SK-N-MC (cell line): ENCODE data around the gene NLRC5.

ENCODE experiments used
- DNase-seq: peaks from one replicate; pipeline ENCODE4 v3.0.0-alpha.2; 2011; ENCODE audit warnings: low read depth, low spot score
- H3K27ac ChIP-seq: fragments of 200-600 bp; sonication (generic); 2 replicates; pipeline ENCODE4 v1.5.1; 2016; ENCODE audit warnings: mixed run types
- H3K36me3 ChIP-seq: fragments of 200-600 bp; sonication (generic); 2 replicates; pipeline ENCODE4 v1.6.1; 2017; ENCODE audit warnings: antibody characterized with exemption, low read length, mixed read lengths; ENCODE audit not compliant: insufficient read depth
- H3K4me3 ChIP-seq: fragments of 200-600 bp; sonication (generic); 2 replicates; pipeline ENCODE4 v1.5.1; 2016
- H3K9ac ChIP-seq: fragments of 200-600 bp; sonication (generic); 2 replicates; pipeline ENCODE4 v1.8.0; 2017; ENCODE audit warnings: mixed run types, mixed read lengths; ENCODE audit not compliant: insufficient read length
- H3K9me3 ChIP-seq: fragments of 200-600 bp; sonication (generic); 2 replicates; pipeline ENCODE4 v1.6.1; 2017; ENCODE audit warnings: low read depth, mild to moderate bottlenecking, antibody characterized with exemption, low read length, moderate library complexity, mixed read lengths
- EZH2 ChIP-seq: fragments of 200-600 bp; sonication (generic); IDR thresholded peaks from one replicate; pipeline ENCODE4 v1.6.1; 2017; ENCODE audit warnings: antibody characterized with exemption
- FOXP2 ChIP-seq: optimal IDR thresholded peaks from 2 replicates; pipeline ENCODE3; 2011; ENCODE audit warnings: mild to moderate bottlenecking, moderate library complexity; ENCODE audit not compliant: insufficient read depth; ENCODE audit errors: extremely low read length, control extremely low read depth
- POLR2AphosphoS5 ChIP-seq: IDR thresholded peaks from 2 replicates; pipeline ENCODE4 v1.6.1; 2012; ENCODE audit warnings: mild to moderate bottlenecking, low read depth, low read length, borderline replicate concordance

The NLRC5 gene

DNA sequence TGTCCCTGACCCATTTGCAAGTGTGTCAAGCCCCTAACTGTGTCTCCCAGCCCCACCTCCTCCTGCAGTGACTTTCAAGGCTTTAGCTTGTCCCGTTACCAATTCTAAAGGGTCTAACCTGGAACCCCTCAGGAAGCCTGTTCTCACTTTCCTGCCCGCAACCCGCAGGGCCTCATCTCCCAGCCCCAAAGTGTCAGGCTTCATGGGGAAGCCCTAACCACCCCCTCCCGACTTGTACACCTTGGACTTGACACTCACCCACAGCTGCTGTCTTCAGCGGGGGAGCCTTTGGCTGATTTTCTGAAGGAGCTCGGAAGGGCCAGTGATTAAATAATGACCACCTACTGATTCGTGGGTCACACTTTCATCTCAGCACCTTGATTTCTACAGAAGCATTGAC lies 33.1 kb downstream of the NLRC5 start:
- Histone ChIP-seq H3K36me3 (no peaks in the 10 kb centered on the region), H3K9me3 (no peaks in the 10 kb centered on the region), H3K27ac (no peak overlapping the region), H3K9ac (no peak overlapping the region), H3K4me3 (no peak overlapping the region)
- no peak for DNase-seq
- TF ChIP-seq EZH2 (no peak), POLR2AphosphoS5 (no peak), FOXP2 (no peak)

DNA sequence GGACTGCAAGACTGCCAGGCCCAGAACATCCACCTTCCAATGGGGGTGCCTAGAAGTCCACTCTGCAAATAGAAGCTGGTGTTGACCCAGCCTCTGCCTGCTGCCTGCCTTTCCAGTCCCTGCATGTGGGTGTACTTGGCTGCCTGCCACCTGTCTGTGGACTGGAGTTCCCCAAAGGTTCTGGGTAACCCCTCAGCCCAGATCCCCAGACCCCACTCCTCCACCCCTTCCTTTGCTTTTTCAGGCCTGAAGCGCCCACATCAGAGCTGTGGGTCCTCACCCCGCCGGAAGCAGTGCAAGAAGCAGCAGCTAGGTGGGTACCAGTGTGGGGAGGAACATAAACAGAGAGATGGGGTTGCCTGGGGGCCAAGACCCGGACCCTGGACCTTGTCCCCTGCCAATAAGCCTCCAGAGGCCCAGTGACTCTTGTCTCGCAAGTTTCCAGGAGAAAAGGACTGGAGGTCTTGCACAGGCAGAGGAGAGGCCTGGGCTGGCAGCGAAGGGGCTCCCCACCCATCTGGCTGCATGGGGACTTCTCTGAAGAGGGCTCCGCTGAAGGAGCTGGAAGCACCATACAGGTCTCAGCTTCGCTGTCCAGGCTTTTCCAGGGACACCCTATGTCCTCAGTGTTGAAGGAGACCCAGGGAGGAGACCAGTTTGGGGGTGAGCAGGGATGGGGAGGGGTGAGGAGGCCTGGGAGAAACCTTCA lies 34.3 kb downstream of the NLRC5 start:
- Histone ChIP-seq H3K9me3 (no peaks in the 10 kb centered on the region), H3K4me3 (no peak overlapping the region), H3K9ac (no peak overlapping the region), H3K36me3 (no peaks in the 10 kb centered on the region), H3K27ac (no peak overlapping the region)
- DNase-seq, result no peak
- TF ChIP-seq FOXP2 (no peak), EZH2 (no peak), POLR2AphosphoS5 (no peak)

DNA sequence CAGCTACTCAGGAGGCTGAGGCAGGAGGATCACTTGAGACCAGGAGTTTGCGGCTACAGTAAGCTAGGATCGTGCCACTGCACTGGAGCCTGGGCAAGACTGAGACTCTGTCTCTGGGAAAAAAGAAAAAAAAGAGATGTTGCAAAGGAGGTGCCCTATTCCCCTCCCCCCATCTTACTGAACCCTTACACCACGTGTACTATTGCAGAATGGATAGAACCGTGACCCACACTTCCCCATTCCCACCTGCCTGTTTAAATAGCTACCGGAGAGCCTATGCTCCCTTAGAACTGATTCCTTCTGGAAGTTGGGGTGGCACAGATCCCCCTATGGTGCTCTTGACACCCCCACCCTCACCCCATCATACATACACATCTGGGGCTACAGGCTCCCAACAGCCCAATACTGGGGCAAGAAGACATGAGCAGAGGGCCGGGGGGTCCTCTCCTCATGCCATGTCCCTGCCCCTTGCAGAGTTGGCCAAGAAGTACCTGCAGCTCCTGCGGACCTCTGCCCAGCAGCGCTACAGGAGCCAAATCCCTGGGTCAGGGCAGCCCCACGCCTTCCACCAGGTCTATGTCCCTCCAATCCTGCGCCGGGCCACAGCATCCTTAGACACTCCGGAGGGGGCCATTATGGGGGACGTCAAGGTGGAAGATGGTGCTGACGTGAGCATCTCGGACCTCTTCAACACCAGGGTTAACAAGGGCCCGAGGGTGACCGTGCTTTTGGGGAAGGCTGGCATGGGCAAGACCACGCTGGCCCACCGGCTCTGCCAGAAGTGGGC lies 35.7 kb downstream of the NLRC5 start:
- Histone ChIP-seq H3K36me3 (no peaks in the 10 kb centered on the region), H3K27ac (no peak overlapping the region), H3K4me3 (no peak overlapping the region), H3K9me3 (no peaks in the 10 kb centered on the region), H3K9ac (no peak overlapping the region)
- TF ChIP-seq POLR2AphosphoS5 (no peak), EZH2 (no peak)
- no peak for DNase-seq

DNA sequence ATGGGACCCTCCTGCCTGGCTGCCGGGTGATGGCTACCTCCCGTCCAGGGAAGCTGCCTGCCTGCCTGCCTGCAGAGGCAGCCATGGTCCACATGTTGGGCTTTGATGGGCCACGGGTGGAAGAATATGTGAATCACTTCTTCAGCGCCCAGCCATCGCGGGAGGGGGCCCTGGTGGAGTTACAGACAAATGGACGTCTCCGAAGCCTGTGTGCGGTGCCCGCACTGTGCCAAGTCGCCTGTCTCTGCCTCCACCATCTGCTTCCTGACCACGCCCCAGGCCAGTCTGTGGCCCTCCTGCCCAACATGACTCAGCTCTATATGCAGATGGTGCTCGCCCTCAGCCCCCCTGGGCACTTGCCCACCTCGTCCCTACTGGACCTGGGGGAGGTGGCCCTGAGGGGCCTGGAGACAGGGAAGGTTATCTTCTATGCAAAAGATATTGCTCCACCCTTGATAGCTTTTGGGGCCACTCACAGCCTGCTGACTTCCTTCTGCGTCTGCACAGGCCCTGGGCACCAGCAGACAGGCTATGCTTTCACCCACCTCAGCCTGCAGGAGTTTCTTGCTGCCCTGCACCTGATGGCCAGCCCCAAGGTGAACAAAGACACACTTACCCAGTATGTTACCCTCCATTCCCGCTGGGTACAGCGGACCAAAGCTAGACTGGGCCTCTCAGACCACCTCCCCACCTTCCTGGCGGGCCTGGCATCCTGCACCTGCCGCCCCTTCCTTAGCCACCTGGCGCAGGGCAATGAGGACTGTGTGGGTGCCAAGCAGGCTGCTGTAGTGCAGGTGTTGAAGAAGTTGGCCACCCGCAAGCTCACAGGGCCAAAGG lies 36.8 kb downstream of the NLRC5 start:
- H3K4me3 ChIP-seq, result no peak overlapping the region
- H3K9ac ChIP-seq, result no peak overlapping the region
- no peak for DNase-seq
- TF ChIP-seq FOXP2, result no peak
- no peak for TF ChIP-seq EZH2
- TF ChIP-seq POLR2AphosphoS5, result no peak
- no peaks in the 10 kb centered on the region for H3K36me3 ChIP-seq
- no peak overlapping the region for H3K27ac ChIP-seq
- H3K9me3 ChIP-seq, result no peaks in the 10 kb centered on the region

DNA sequence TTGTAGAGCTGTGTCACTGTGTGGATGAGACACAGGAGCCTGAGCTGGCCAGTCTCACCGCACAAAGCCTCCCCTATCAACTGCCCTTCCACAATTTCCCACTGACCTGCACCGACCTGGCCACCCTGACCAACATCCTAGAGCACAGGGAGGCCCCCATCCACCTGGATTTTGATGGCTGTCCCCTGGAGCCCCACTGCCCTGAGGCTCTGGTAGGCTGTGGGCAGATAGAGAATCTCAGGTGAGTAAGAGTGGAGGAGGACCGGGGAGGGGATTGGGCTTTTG lies 37.4 kb downstream of the NLRC5 start:
- TF ChIP-seq EZH2 (no peak), FOXP2 (no peak), POLR2AphosphoS5 (no peak)
- Histone ChIP-seq H3K9ac (no peak overlapping the region), H3K27ac (no peak overlapping the region), H3K36me3 (no peaks in the 10 kb centered on the region), H3K9me3 (no peaks in the 10 kb centered on the region), H3K4me3 (no peak overlapping the region)
- DNase-seq, result no peak

DNA sequence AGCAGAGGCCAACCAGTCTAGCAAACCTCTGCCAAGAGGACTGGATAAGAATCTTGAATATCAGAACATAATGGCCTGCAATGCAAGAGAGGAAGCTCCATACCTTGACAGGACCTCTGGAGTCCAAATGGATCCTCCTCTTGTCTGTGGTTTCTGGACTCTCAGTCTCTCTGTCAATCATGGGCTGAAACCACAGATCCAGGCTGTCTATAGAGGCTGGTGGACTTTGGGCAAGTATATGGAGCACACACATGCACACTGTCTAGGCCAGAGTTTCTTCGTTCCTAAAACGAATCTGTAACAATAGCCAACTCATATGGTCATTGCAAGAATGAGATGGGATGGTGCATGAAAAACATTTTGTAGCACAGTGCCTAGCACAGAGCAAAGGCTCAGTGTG lies 37.7 kb downstream of the NLRC5 start:
- Histone ChIP-seq H3K36me3 (no peaks in the 10 kb centered on the region), H3K9ac (no peak overlapping the region), H3K4me3 (no peak overlapping the region), H3K9me3 (no peaks in the 10 kb centered on the region), H3K27ac (no peak overlapping the region)
- TF ChIP-seq FOXP2 (no peak), POLR2AphosphoS5 (no peak), EZH2 (no peak)
- no peak for DNase-seq

DNA sequence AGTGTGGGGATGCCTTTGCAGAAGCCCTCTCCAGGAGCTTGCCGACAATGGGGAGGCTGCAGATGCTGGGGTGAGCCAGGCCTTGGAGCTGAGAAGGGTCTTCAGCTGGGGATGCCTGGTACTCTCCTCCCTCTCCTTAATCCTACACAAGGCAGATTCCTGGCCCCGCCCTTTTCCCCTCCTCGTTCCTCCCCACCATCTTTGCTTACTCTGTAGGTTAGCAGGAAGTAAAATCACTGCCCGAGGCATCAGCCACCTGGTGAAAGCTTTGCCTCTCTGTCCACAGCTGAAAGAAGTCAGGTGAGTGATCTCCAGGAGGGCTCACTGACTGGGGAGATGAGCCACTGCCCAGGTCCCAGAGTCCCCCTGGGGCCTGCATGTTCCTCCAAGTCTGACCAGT lies 38.7 kb downstream of the NLRC5 start:
- no peak overlapping the region for H3K9ac ChIP-seq
- H3K9me3 ChIP-seq, result no peaks in the 10 kb centered on the region
- H3K36me3 ChIP-seq, result no peaks in the 10 kb centered on the region
- TF ChIP-seq EZH2, result no peak
- TF ChIP-seq POLR2AphosphoS5, result no peak
- TF ChIP-seq FOXP2, result no peak
- DNase-seq, result no peak
- H3K27ac ChIP-seq, result no peak overlapping the region
- H3K4me3 ChIP-seq, result no peak overlapping the region
